Prostate gland (tissue), 2 donors: Measurements from ENCODE around the gene PIGC. TPM values are rescaled to one million over a fixed set of nuclear protein-coding genes. Genes with fewer than 3 reads are reported as not detected.

Experiments
- DNase-seq: peaks from one replicate; pipeline ENCODE4 v3.0.0-alpha.2; 2019; ENCODE audit warnings: low spot score
- H3K27ac ChIP-seq, 2 donors: fragments of 200-600 bp; sonication (generic); 2 replicates each; pipeline ENCODE4 v1.5.1; 2017 to 2019
- H3K27me3 ChIP-seq: fragments of 200-600 bp; sonication (generic); replicated peaks from 2 replicates; pipeline ENCODE4 v1.5.1; 2019; ENCODE audit not compliant: insufficient read depth
- H3K36me3 ChIP-seq, 2 donors: fragments of 200-600 bp; sonication (generic); 1 replicate in 1 of 2; 2 replicates in 1 of 2; pipeline versions ENCODE4 v1.5.1 to v1.8.1; 2017 to 2019
- H3K4me1 ChIP-seq: fragments of 200-600 bp; sonication (generic); replicated peaks from 2 replicates; pipeline ENCODE4 v1.5.1; 2019
- H3K4me3 ChIP-seq, 2 donors: fragments of 200-600 bp; sonication (generic); 2 replicates each; pipeline ENCODE4 v1.5.1; 2017 to 2019
- H3K9me3 ChIP-seq: fragments of 200-600 bp; sonication (generic); 2 replicates; pipeline ENCODE4 v1.5.1; 2017
- CTCF ChIP-seq, 4 experiments: fragments of 200-600 bp in 2 of 4; fragments of 450-650 bp in 2 of 4; sonication (generic) in 2 of 4; IDR thresholded peaks; 1 replicate in 3 of 4; 2 replicates in 1 of 4; pipeline ENCODE4 v1.5.1; 2016 to 2019; ENCODE audit warnings: antibody characterized with exemption in 4 of 4, mild to moderate bottlenecking in 2 of 4, moderate library complexity in 2 of 4
- POLR2A ChIP-seq: fragments of 450-650 bp; IDR thresholded peaks from one replicate; pipeline ENCODE4 v1.6.1; 2016; ENCODE audit warnings: antibody characterized with exemption, mild to moderate bottlenecking
- POLR2AphosphoS5 ChIP-seq: sonication (generic); formaldehyde crosslinking; IDR thresholded peaks from one replicate; pipeline ENCODE4 v1.6.1; 2017; ENCODE audit warnings: antibody characterized with exemption
- WGBS: methylation state at CpG from one replicate; pipeline ENCODE4 v1.1.5; 2018; 5-methylcytosine and 5-hydroxymethylcytosine counted together
- intact Hi-C: fragments of 100-400 bp; cut with DNase I; formaldehyde crosslinking; loops from one replicate; pipeline ENCODE4 v1.14.2; 2022
- total RNA-seq, 2 donors: library from RNA; depleted of rRNA; stranded (reverse); fragments of >200 nt; gene quantifications; one replicate each; pipeline ENCODE4 v1.1.0, GENCODE V29; 2016

Gene PIGC
- total RNA-seq, 2 donors from 2014 or later, result 24.1 to 34.1 TPM

GRCh38 chr1:172469717-172470116 lies 25.8 kb upstream of the PIGC start:
- Histone ChIP-seq H3K9me3 (no peaks in the 10 kb centered on the region), H3K4me1 (no peaks in the 10 kb centered on the region), H3K4me3 (no peak overlapping the region), H3K36me3 (no peaks in the 10 kb centered on the region), H3K27ac (no peak overlapping the region), H3K27me3 (no peaks in the 10 kb centered on the region)
- DNase-seq, result no peak
- TF ChIP-seq POLR2AphosphoS5 (no peak), CTCF (IDR thresholded peaks at IDR 0.05) (no peak), POLR2A (no peak)
- intact Hi-C loops, result no loop called here
- WGBS, result 61% methylated on average over 3 of the region's 3 CpGs

GRCh38 chr1:172468296-172468695 lies 24.4 kb upstream of the PIGC start:
- no peak overlapping the region for H3K27ac ChIP-seq
- no peaks in the 10 kb centered on the region for H3K27me3 ChIP-seq
- WGBS, result 87% methylated on average over 5 of the region's 5 CpGs
- H3K4me3 ChIP-seq, result no peak overlapping the region
- no peaks in the 10 kb centered on the region for H3K4me1 ChIP-seq
- intact Hi-C loops, result no loop called here
- no peaks in the 10 kb centered on the region for H3K36me3 ChIP-seq
- H3K9me3 ChIP-seq, result no peaks in the 10 kb centered on the region
- TF ChIP-seq POLR2AphosphoS5, result no peak
- no peak for TF ChIP-seq CTCF (IDR thresholded peaks at IDR 0.05)
- DNase-seq, result no peak

GRCh38 chr1:172467446-172467845 lies 23.6 kb upstream of the PIGC start:
- no peak for TF ChIP-seq CTCF (IDR thresholded peaks at IDR 0.05)
- no peak for TF ChIP-seq POLR2AphosphoS5
- no peak for TF ChIP-seq POLR2A
- Histone ChIP-seq H3K9me3 (no peaks in the 10 kb centered on the region), H3K27me3 (no peaks in the 10 kb centered on the region), H3K4me1 (no peaks in the 10 kb centered on the region), H3K36me3 (no peaks in the 10 kb centered on the region), H3K4me3 (no peak overlapping the region), H3K27ac (no peak overlapping the region)
- 59% methylated on average over 3 of the region's 3 CpGs for WGBS
- intact Hi-C loops, result no loop called here
- no peak for DNase-seq

- Histone ChIP-seq H3K27me3 (no peaks in the 10 kb centered on the region), H3K4me3 (no peak overlapping the region), H3K4me1 (no peaks in the 10 kb centered on the region), H3K36me3 (no peaks in the 10 kb centered on the region), H3K9me3 (no peaks in the 10 kb centered on the region), H3K27ac (no peak overlapping the region)
- DNase-seq, result no peak
- 97% methylated on average over 3 of the region's 3 CpGs for WGBS
- no peak for TF ChIP-seq POLR2A
- TF ChIP-seq CTCF (IDR thresholded peaks at IDR 0.05), result no peak
- TF ChIP-seq POLR2AphosphoS5, result no peak
- intact Hi-C loops, result no loop called here
These were observed 23.0 kb upstream of the PIGC start for GRCh38 chr1:172466795-172467407.

GRCh38 chr1:172465617-172466016 lies 21.7 kb upstream of the PIGC start:
- no peak for DNase-seq
- 100% methylated on average over 1 of the region's 1 CpG for WGBS
- Histone ChIP-seq H3K4me1 (no peaks in the 10 kb centered on the region), H3K27ac (no peak overlapping the region), H3K27me3 (no peaks in the 10 kb centered on the region), H3K9me3 (no peaks in the 10 kb centered on the region), H3K36me3 (no peaks in the 10 kb centered on the region), H3K4me3 (no peak overlapping the region)
- intact Hi-C loops, result no loop called here
- TF ChIP-seq POLR2AphosphoS5 (no peak), POLR2A (no peak), CTCF (IDR thresholded peaks at IDR 0.05) (no peak)
